Lower lobe of right lung (tissue), 2 donors: ENCODE results near the gene PCGF3. TPM values are rescaled to one million over a fixed set of nuclear protein-coding genes. Genes with fewer than 3 reads are reported as not detected.

Experiments used
- ATAC-seq, 2 donors: fragments of 200-7000 bp; cut with Tn5 transposase; one replicate each; pipeline ENCODE4 v1.9.1; 2020 to 2022; ENCODE audit warnings: mild to moderate bottlenecking in 2 of 2, moderate library complexity in 2 of 2
- DNase-seq: peaks from one replicate; pipeline ENCODE4 v3.0.0-alpha.2; 2020
- H3K27ac ChIP-seq: fragments of 200-600 bp; one replicate; pipeline ENCODE4 v1.8.0; 2022
- H3K27me3 ChIP-seq: fragments of 200-600 bp; one replicate; pipeline ENCODE4 v1.8.0; 2022; ENCODE audit warnings: low read depth
- H3K36me3 ChIP-seq: fragments of 200-600 bp; one replicate; pipeline ENCODE4 v1.8.0; 2022; ENCODE audit warnings: mild to moderate bottlenecking
- H3K4me1 ChIP-seq: fragments of 200-600 bp; one replicate; pipeline ENCODE4 v1.8.0; 2022
- H3K4me3 ChIP-seq: fragments of 200-600 bp; one replicate; pipeline ENCODE4 v1.8.0; 2022; ENCODE audit warnings: mild to moderate bottlenecking
- H3K9me3 ChIP-seq: fragments of 200-600 bp; one replicate; pipeline ENCODE4 v1.8.0; 2022
- intact Hi-C: fragments of 100-400 bp; cut with DNase I; formaldehyde crosslinking; loops from one replicate; pipeline ENCODE4 v1.11.0; 2022
- total RNA-seq: library from RNA; stranded (reverse); fragmentation: NEBNext Ultra II Directional; extraction: Animal tissue kit (Norgen Biotek cat#: 25700); gene quantifications from one replicate; pipeline ENCODE4 v1.2.1, GENCODE V29; 2021
- TF ChIP-seq, protein P1 (sequence below): fragments of 200-600 bp; IDR thresholded peaks from one replicate; pipeline ENCODE4 v1.8.0; 2022; ENCODE audit warnings: antibody characterized with exemption, mild to moderate bottlenecking
- donor health status: DM: no; HTN: yes; CAD: no; lungs with severe emphysema.

Gene PCGF3
- total RNA-seq, 1 donor from 2014 or later: 44.8 TPM

DNA sequence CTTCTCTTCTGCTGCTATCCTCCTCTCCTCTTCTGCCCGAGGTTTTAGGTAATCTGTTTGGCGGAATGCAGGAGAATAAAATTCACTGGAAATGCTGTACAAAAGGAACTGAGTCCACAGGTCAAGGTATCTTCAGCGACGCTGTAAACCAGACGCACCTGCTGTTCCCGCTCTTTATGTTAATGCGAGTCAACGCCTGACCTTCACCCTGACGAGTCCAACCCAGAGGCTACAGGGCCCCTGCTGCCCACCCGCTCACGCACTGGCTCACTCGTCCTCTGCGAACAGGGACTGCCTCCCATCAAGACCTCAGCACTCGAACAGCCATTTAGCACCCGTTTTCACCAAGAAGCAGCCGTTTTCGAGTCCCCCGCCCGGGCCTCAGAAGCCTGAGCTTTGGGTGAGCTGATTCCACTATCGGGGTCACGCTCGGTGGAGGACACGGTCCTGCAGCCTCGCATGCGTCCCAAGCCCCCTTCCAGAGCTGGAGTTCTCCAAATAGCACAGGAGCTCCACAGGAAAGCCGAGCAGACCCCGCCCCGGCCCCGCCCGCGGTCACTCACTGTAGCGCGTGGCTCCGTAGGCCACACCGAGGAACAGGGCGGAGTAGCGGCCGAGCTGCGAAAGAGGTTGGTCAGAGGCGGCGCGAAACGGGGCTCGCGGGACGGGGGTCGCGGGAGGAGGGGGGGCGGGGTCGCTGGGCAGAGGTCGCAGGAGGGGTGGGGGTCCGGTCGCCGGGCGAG is 32.1 kb upstream of the PCGF3 start:
- ATAC-seq (peak; percentile 12 to 40), DNase-seq (peak; percentile 81)
- Histone ChIP-seq H3K27me3 (no peaks in the 10 kb centered on the region), H3K4me3 (peak overlapping the region; percentile 92), H3K36me3 (peaks cover 27% of the 10 kb centered on the region), H3K9me3 (no peaks in the 10 kb centered on the region), H3K27ac (peak overlapping the region; percentile 98), H3K4me1 (peaks cover 28% of the 10 kb centered on the region)
- TF ChIP-seq, protein P1, sequence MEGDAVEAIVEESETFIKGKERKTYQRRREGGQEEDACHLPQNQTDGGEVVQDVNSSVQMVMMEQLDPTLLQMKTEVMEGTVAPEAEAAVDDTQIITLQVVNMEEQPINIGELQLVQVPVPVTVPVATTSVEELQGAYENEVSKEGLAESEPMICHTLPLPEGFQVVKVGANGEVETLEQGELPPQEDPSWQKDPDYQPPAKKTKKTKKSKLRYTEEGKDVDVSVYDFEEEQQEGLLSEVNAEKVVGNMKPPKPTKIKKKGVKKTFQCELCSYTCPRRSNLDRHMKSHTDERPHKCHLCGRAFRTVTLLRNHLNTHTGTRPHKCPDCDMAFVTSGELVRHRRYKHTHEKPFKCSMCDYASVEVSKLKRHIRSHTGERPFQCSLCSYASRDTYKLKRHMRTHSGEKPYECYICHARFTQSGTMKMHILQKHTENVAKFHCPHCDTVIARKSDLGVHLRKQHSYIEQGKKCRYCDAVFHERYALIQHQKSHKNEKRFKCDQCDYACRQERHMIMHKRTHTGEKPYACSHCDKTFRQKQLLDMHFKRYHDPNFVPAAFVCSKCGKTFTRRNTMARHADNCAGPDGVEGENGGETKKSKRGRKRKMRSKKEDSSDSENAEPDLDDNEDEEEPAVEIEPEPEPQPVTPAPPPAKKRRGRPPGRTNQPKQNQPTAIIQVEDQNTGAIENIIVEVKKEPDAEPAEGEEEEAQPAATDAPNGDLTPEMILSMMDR: no peak
- intact Hi-C loops: no loop called here

DNA sequence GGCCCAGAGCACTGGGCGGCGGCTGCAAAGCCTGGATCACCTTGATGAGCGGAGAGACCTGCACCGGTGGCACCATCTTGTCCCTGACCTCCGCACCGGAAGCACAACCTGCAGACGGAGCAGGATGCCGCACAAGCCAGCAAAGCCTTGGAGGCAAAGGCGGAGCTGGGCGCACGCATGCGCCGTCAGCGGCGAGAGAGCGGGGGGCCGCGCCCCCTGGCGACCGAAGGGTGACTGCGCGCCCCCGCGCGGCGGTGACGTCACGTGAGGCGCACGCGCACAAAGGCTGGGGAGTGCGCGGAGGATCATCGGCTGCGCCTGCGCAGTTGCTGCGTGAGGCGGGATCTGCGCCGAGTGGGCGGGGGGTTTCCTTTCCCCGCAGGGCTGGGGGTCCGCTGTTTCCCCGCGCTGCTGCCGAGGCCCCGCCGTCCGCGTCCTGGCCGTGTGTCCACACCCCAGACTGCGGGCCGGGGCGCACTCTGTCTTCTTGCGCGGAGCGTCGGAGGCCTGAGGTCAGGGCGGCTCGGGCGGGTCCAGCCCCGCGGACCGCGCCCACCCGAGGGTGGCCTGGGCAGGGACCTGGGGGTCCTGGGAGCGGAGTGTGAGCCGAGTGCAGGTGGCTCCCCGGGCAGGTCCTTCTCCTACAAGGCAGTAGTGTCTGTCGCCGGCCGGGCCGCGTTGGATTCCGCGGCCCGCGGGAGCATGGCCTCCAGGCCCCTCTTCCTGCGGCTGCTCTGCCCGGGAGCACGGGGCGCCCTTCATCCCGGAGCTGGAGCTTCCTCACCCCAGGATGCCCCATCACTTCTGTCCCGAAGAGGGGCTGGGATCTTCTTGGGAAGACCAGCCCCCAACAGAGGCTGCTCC is 31.2 kb upstream of the PCGF3 start, which contains the start of the genes ATP5ME and MYL5:
TSS of gene ATP5ME (minus strand) at position 105 of the 864 bp plus-strand sequence. CDS start at position 76, 29 bp downstream.
TSS of gene MYL5 (plus strand) at position 371 of the 864 bp plus-strand sequence. CDS start 3,485 bp downstream, outside the sequence.
- Histone ChIP-seq H3K27ac (peak within 1 kb of the TSS; percentile 98), H3K27me3 (no peaks in the 10 kb centered on the region), H3K9me3 (no peaks in the 10 kb centered on the region), H3K4me3 (peak within 1 kb of the TSS; percentile 92), H3K36me3 (peaks cover 27% of the 10 kb centered on the region), H3K4me1 (peaks cover 28% of the 10 kb centered on the region)
- intact Hi-C loops: no loop called here
- DNase-seq: peak; percentile 99
- peak; percentile 94 to 96 for ATAC-seq
- TF ChIP-seq, protein P1: peak; percentile 85

DNA sequence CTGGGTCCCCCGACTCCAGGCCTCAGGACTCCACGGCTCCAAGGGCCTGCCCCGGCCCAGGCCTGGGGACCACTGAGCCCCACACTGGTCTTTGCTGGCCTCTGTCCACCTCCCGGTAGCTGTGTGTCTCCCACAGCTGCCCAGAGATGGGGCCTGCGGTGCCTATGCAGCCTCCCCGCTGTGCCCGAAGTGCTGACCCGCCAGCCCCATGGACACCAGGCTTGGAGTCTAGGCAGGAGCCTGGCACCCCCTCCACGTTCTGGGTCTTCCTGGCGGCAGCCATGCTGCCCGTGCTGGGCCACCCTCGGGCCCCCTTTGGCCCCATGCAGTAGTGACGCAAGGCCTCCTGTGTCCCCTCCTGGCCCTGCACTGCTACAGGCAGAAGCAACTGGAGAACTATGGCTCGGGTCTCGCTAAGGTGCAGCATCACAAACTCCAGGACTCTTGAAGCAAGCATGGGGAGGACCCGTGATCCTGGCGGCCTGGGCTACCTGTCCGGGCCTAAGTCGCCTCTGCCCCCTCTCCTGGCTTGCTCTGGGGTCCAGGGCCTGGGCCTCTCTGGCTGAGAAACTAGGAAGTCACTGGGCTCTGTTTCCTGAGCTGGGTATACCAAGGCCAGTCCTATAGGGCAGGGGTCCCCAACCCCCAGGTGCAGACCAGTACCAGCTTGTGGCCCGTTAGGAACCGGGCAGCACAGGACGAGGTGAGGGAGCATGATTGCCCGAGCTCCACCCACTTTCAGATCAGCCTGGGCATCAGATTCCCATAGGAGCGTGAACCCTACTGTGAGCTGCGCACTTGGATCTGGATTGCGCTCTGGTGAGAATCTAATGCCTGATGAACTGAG is 30.4 kb upstream of the PCGF3 start:
- no peaks in the 10 kb centered on the region for H3K27me3 ChIP-seq
- peak; percentile 20 to 34 for ATAC-seq
- peak; percentile 47 for DNase-seq

DNA sequence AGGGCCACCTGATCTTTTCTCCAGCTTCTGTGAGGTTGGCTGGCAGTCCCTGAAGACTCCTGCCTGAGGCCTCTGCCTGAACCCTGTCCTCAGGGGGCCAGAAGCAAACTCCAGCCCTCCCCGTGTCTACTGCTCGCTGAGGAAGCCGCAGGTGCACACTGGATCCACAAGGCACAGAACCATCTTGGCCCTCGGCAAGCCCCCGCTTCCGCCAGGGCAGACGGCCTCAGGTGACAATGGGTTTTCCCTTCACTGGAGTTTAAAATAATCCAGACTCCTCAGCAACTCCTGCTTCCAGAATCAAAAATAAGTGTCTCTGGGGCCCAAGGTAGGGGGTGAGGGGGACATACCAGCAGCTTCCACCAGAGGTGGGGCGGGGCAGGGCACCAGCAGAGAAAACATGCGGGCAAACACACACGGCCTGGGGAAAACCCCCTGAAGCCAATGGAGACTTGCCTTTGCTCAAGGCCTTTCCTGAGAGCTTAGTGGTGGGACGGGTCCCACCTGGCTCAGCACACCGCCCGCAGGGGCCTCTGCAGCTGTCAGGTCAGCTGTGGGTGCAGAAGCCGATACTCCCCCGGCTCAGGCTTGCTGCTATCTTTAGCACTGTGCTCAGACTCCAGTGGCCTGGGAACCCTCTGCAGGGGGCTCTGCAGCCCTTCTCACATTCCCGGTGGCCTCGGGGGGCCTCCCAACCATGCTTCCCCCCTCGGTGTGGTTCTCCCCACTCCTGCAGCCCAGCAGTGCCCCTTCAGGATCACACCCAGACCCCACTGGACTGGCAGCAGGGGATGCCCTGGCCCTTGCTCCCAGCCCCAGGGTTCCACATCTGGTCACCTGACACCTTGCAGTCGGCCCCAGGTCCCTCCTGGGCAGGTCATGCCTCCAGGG is 29.4 kb upstream of the PCGF3 start:
- H3K36me3 ChIP-seq: peaks cover 16% of the 10 kb centered on the region
- H3K27me3 ChIP-seq: no peaks in the 10 kb centered on the region
- no peak for DNase-seq
- no peaks in the 10 kb centered on the region for H3K9me3 ChIP-seq
- peaks cover 41% of the 10 kb centered on the region for H3K4me1 ChIP-seq
- intact Hi-C loops: no loop called here
- no peak overlapping the region for H3K4me3 ChIP-seq
- no peak for ATAC-seq
- TF ChIP-seq, protein P1: no peak
- H3K27ac ChIP-seq: no peak overlapping the region

More for the DNA sequence above, 30.4 kb upstream of the PCGF3 start:
- Histone ChIP-seq H3K4me3 (peak overlapping the region; percentile 92), H3K27ac (peak overlapping the region; percentile 98), H3K4me1 (peaks cover 31% of the 10 kb centered on the region), H3K9me3 (no peaks in the 10 kb centered on the region), H3K36me3 (peaks cover 26% of the 10 kb centered on the region)
- TF ChIP-seq, protein P1: no peak
- intact Hi-C loops: no loop called here
